ENCODE results near the gene MAPRE2. TPM values are rescaled to one million over a fixed set of nuclear protein-coding genes. Genes with fewer than 3 reads are reported as not detected.

MAPRE2 gene
- total and polyA plus RNA-seq, 9 donors: 16.2 to 59.9 (median 27.8) TPM

DNA sequence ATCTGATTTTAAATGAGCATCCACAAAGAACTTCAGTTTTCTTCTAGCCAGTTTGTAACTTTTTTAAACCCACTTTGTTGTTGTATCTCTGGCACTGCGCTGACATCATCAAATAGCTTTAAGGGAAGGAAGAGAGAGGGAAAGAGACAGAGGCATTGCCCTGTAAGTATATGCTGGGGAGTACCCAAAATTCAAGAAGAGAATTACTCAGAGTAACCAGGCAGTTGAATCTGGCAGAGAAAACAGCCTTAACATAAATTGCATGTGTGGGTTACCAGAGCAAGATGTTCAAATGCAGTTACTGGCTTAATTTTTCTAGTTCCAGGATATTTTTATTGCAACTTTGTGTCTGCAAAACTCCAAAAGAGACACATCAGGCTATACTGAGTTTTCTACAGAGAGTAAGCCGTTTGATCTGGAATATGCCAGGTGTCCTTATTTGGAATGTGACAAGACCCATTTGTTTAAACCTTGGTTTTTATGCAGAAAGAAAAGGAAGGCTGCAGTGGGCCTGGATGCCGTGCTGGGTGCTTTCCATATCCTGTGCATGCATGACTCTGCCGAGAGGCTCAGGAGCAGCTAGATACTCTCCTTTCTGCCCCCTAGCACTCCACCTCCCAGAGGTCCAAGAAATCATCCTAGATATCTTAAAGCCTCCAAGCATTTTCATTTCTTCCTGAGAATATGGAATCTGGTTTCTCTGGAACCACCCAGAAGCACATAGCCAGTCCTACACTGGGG lies 93.7 kb downstream of the MAPRE2 start:
- DNase-seq: no peak
- no peaks in the 10 kb centered on the region for H3K36me3 ChIP-seq
- H3K27me3 ChIP-seq: no peaks in the 10 kb centered on the region
- H3K4me1 ChIP-seq (ENCODE audit: insufficient read depth): no peaks in the 10 kb centered on the region
- WGBS, 3 donors: 88 to 94% (median 89%) methylated on average over 4 of the region's 4 CpGs
- H3K9me3 ChIP-seq: no peaks in the 10 kb centered on the region
- no peak overlapping the region for H3K27ac ChIP-seq
- H3K4me3 ChIP-seq: no peak overlapping the region
- no peak for TF ChIP-seq POLR2A (IDR thresholded peaks at IDR 0.05)
- no peak for TF ChIP-seq EP300 (IDR thresholded peaks at IDR 0.05)
- TF ChIP-seq, protein P1, sequence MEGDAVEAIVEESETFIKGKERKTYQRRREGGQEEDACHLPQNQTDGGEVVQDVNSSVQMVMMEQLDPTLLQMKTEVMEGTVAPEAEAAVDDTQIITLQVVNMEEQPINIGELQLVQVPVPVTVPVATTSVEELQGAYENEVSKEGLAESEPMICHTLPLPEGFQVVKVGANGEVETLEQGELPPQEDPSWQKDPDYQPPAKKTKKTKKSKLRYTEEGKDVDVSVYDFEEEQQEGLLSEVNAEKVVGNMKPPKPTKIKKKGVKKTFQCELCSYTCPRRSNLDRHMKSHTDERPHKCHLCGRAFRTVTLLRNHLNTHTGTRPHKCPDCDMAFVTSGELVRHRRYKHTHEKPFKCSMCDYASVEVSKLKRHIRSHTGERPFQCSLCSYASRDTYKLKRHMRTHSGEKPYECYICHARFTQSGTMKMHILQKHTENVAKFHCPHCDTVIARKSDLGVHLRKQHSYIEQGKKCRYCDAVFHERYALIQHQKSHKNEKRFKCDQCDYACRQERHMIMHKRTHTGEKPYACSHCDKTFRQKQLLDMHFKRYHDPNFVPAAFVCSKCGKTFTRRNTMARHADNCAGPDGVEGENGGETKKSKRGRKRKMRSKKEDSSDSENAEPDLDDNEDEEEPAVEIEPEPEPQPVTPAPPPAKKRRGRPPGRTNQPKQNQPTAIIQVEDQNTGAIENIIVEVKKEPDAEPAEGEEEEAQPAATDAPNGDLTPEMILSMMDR (IDR thresholded peaks at IDR 0.05): no peak
- intact Hi-C loops (cut with DNase I): loop anchor here in 2 of 4 donors (5.0 to 10.0 kb wide), 2 partner anchors 110 to 128 kb away; no protein-coding TSS in a partner anchor

DNA sequence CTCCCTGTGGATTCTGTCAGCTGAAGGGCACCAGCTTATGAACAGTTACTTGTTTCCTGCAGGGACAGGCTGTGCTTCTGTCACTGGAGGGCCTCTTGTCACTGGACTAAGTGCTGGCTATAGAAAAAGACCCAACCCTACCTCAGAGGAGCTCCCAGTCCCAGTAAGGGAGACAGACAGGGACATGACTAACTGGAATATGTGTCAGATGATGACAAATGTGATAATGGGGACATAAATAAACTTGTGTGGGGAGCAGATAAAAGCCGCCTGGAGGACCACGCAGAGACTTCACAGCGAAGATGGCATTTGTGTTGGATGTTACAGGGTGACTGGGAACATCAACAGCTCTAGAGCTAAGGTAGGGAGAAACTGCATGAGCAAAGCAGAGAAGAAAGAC lies 95.0 kb downstream of the MAPRE2 start:
- whole genome bisulfite sequencing, 3 donors: 96 to 98% (median 97%) methylated on average over 3 of the region's 3 CpGs
- no peak for DNase-seq
- Histone ChIP-seq H3K27ac (no peak overlapping the region), H3K4me1 (ENCODE audit: insufficient read depth) (no peaks in the 10 kb centered on the region), H3K27me3 (no peaks in the 10 kb centered on the region), H3K36me3 (no peaks in the 10 kb centered on the region), H3K9me3 (no peaks in the 10 kb centered on the region), H3K4me3 (no peak overlapping the region)
- no peak for TF ChIP-seq POLR2A (IDR thresholded peaks at IDR 0.05)
- TF ChIP-seq EP300 (IDR thresholded peaks at IDR 0.05): no peak
- TF ChIP-seq, protein P1 (IDR thresholded peaks at IDR 0.05): no peak
- intact Hi-C loops (cut with DNase I): loop anchor here in 2 of 4 donors (5.0 to 10.0 kb wide), 2 partner anchors 111 to 129 kb away; no protein-coding TSS in a partner anchor

DNA sequence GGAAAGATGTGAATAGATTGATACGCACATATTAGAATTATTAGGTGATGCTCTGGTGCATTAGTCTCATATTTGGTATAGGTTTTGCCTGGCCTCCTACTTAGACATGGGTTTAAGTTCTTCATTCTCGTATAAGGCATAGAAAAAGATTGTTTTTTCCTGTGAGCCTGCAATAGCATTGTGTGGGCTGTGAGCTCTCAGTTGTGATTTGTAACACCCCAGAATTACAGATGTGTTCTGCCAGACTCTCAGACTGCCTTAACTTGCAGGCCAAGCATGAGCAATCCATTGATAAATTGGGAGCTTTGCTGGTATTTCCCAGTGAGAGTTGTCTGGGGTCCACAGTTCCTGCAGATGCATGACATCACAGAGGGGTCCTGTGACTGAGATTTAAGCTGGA lies 95.7 kb downstream of the MAPRE2 start:
- Histone ChIP-seq H3K4me1 (ENCODE audit: insufficient read depth) (no peaks in the 10 kb centered on the region), H3K36me3 (no peaks in the 10 kb centered on the region), H3K9me3 (no peaks in the 10 kb centered on the region), H3K27ac (no peak overlapping the region), H3K27me3 (no peaks in the 10 kb centered on the region), H3K4me3 (no peak overlapping the region)
- TF ChIP-seq, protein P1 (IDR thresholded peaks at IDR 0.05): no peak
- intact Hi-C loops (cut with DNase I): loop anchor here in 2 of 4 donors (5.0 to 10.0 kb wide), 2 partner anchors 112 to 130 kb away; no protein-coding TSS in a partner anchor
- no peak for DNase-seq
- WGBS, 3 donors: 89 to 97% (median 95%) methylated on average over 2 of the region's 2 CpGs

DNA sequence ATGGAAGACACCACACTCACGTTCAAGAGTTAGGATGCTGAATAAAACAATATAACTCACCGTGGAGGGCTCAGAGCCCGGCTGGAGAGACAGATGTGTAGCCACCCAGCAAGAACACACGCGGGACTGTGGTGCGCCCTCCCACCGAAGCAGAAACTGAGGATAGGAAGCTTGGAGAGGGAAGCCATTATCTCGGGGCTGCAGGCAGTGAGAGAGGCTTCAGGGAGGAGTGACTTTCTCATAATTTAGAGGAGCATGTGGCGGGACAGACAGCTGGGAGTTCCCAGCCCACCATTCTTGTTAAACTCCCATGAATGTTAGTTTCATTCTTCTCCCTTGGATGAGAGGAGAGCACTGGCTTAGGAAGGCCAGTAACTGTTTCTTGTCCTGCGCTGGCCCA lies 96.4 kb downstream of the MAPRE2 start:
- Histone ChIP-seq H3K27ac (no peak overlapping the region), H3K36me3 (no peaks in the 10 kb centered on the region), H3K27me3 (no peaks in the 10 kb centered on the region), H3K9me3 (no peaks in the 10 kb centered on the region), H3K4me1 (ENCODE audit: insufficient read depth) (no peaks in the 10 kb centered on the region), H3K4me3 (no peak overlapping the region)
- intact Hi-C loops (cut with DNase I): loop anchor here in 2 of 4 donors (5.0 to 10.0 kb wide), 2 partner anchors 113 to 130 kb away; no protein-coding TSS in a partner anchor
- WGBS, 3 donors: 82 to 89% (median 87%) methylated on average over 10 of the region's 10 CpGs
- TF ChIP-seq, protein P1 (IDR thresholded peaks at IDR 0.05): no peak
- TF ChIP-seq EP300 (IDR thresholded peaks at IDR 0.05) (no peak), POLR2A (IDR thresholded peaks at IDR 0.05) (no peak)
- DNase-seq: no peak
